Measurements from ENCODE around the gene TMEM219. TPM values are rescaled to one million over a fixed set of nuclear protein-coding genes. Genes with fewer than 3 reads are reported as not detected.
"Not testable (repeated sequence)": the region's sequence is repeated elsewhere in the genome, so short reads cannot be mapped to it uniquely, and the experiment has no call there.

TMEM219 gene
- total RNA-seq, 1 donor from 2014 or later, result 139 TPM

- no peak for DNase-seq (ENCODE audit: low read depth)
Measured at GRCh38 chr16:29951625-29952365, 10.1 kb upstream of the TMEM219 start.

DNA sequence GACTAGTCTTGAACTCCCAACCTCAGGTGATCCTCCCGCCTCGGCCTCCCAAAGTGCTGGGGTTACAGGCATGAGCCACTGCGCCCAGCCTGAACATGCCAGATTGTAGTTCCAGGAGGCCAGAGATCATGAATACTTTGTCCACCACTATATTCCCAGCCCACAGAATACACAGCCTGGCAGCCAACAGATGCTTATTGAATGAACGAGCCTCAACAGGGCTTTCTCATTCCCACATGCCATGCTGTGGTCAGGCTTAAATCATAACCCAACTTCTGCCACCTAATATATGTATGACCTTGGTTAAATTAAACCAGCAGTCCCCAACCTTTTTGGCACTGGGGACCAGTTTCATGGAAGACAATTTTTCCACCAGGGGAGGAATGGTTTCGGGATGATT is 3.1 kb upstream of the TMEM219 start:
- DNase-seq (ENCODE audit: low read depth), result no peak
- no peak overlapping the region for H3K4me3 ChIP-seq (ENCODE audit: low read depth, low read length)
- TF ChIP-seq, protein P1, sequence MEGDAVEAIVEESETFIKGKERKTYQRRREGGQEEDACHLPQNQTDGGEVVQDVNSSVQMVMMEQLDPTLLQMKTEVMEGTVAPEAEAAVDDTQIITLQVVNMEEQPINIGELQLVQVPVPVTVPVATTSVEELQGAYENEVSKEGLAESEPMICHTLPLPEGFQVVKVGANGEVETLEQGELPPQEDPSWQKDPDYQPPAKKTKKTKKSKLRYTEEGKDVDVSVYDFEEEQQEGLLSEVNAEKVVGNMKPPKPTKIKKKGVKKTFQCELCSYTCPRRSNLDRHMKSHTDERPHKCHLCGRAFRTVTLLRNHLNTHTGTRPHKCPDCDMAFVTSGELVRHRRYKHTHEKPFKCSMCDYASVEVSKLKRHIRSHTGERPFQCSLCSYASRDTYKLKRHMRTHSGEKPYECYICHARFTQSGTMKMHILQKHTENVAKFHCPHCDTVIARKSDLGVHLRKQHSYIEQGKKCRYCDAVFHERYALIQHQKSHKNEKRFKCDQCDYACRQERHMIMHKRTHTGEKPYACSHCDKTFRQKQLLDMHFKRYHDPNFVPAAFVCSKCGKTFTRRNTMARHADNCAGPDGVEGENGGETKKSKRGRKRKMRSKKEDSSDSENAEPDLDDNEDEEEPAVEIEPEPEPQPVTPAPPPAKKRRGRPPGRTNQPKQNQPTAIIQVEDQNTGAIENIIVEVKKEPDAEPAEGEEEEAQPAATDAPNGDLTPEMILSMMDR (conservative IDR thresholded peaks at IDR 0.05; ENCODE audit: low read depth, low read length), result no peak

More at GRCh38 chr16:29951625-29952365, 10.1 kb upstream of the TMEM219 start:
- H3K4me3 ChIP-seq (ENCODE audit: low read depth, low read length), result no peak overlapping the region
- TF ChIP-seq, protein P1 (conservative IDR thresholded peaks at IDR 0.05; ENCODE audit: low read depth, low read length), result no peak

- TF ChIP-seq, protein P1 (conservative IDR thresholded peaks at IDR 0.05; ENCODE audit: low read depth, low read length), result no peak
- no peak for DNase-seq (ENCODE audit: low read depth)
- no peak overlapping the region for H3K4me3 ChIP-seq (ENCODE audit: low read depth, low read length)
Measured at GRCh38 chr16:29959293-29959692, 2.6 kb upstream of the TMEM219 start.

DNA sequence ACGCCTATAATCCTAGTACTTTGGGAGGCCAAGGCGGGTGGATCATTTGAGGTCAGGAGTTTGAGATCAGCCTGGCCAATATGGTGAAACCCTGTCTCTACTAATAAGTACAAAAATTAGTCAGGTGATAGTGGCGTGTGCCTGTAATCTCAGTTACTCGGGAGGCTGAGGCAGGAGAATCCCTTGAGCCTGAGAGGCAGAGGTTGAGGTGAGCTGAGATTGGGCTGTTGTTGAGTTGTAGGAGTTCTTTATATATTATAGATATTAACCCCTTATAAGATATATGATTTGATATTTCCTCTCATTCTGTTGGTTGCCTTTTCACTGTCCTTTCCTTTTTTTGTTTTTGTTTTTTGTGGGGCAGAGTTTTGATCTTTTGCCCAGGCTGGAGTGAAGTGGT is 2.1 kb upstream of the TMEM219 start:
- not testable (repeated sequence) for H3K4me3 ChIP-seq (ENCODE audit: low read depth, low read length); DNase-seq (ENCODE audit: low read depth)

GRCh38 chr16:29961127-29961478 is 776 bp upstream of the TMEM219 start:
- DNase-seq (ENCODE audit: low read depth), result no peak
- peak overlapping the region; percentile 64 for H3K4me3 ChIP-seq (ENCODE audit: low read depth, low read length)
- TF ChIP-seq, protein P1 (conservative IDR thresholded peaks at IDR 0.05; ENCODE audit: low read depth, low read length), result no peak

GRCh38 chr16:29962344-29962994 is 590 bp downstream of the TMEM219 start:
- DNase-seq (ENCODE audit: low read depth), result no peak
- H3K4me3 ChIP-seq (ENCODE audit: low read depth, low read length), result peak overlapping the region; percentile 64
- TF ChIP-seq, protein P1 (conservative IDR thresholded peaks at IDR 0.05; ENCODE audit: low read depth, low read length), result no peak

- peak overlapping the region; percentile 64 for H3K4me3 ChIP-seq (ENCODE audit: low read depth, low read length)
- TF ChIP-seq, protein P1 (conservative IDR thresholded peaks at IDR 0.05; ENCODE audit: low read depth, low read length), result no peak
- DNase-seq (ENCODE audit: low read depth), result no peak
Measured at GRCh38 chr16:29963021-29963743, 1.3 kb downstream of the TMEM219 start.
